Measurements from ENCODE around the gene ADD3. TPM values are rescaled to one million over a fixed set of nuclear protein-coding genes. Genes with fewer than 3 reads are reported as not detected.

The ADD3 gene
- total and polyA plus RNA-seq, 2 of the 13 experiments (the other 11 are each of a cell fraction or from before 2014, with no cell fraction given), result 44.7 to 57.5 TPM

- in situ Hi-C loops (cut with HindIII; ENCODE audit: extremely low pct_ligation_motif_present, low pct_unique_long_range_greater_than_20kb), result no loop called here
- ChIA-PET CTCF (ENCODE audit: low intra/inter-chr PET ratio, low total read pairs) (no interaction called here), POLR2A (no interaction called here)
- no peaks in the 10 kb centered on the region for H3K27me3 ChIP-seq (ENCODE audit: control insufficient read depth in 1 of 2, insufficient read depth in 2 of 2, low read length in 2 of 2)
- H3K4me2 ChIP-seq (ENCODE audit: low read depth, low read length), result no peak overlapping the region
- TF ChIP-seq MIER2 (CRISPR knock-in tag; IDR thresholded peaks at IDR 0.05) (no peak), MAFK (conservative IDR thresholded peaks at IDR 0.05 in 1 of 2, IDR thresholded peaks at IDR 0.05 in 1 of 2; ENCODE audit: low read length in 2 of 2) (peak; percentile 90 to 96), MAFF (IDR thresholded peaks at IDR 0.05; ENCODE audit: low read depth, low read length) (peak; percentile 94)
- H3K9ac ChIP-seq (ENCODE audit: insufficient read depth, low read depth, low read length), result no peak overlapping the region
- WGBS (ENCODE audit: low lambda C conversion rate), result 97% methylated on average over 4 of the region's 4 CpGs
- H3K4me1 ChIP-seq (ENCODE audit: insufficient read depth, low read length), result peaks cover 20% of the 10 kb centered on the region
- intact Hi-C loops (cut with micrococcal nuclease; ENCODE audit: unreplicated experiment), result no loop called here
- no peak overlapping the region for H3K4me3 ChIP-seq (replicated peaks in 1 of 3; ENCODE audit: insufficient read depth in 1 of 3, low read depth in 2 of 3, low read length in 3 of 3)
- H3K9me3 ChIP-seq (ENCODE audit: low read length), result no peaks in the 10 kb centered on the region
- no peaks in the 10 kb centered on the region for H4K20me1 ChIP-seq (ENCODE audit: insufficient read depth, low read length)
- no TSS peak for BruUV-seq (replicated peaks)
- no peaks in the 10 kb centered on the region for H3K36me3 ChIP-seq (replicated peaks in 1 of 2; ENCODE audit: control insufficient read depth in 1 of 2, insufficient read depth in 2 of 2, low read length in 2 of 2)
- no peak overlapping the region for H2AFZ ChIP-seq (ENCODE audit: low read length)
- no peak for ATAC-seq
- H3K27ac ChIP-seq (ENCODE audit: extremely low read length, insufficient read depth, low read length), result no peak overlapping the region
- FAIRE-seq, result no peak
- H3K79me2 ChIP-seq (ENCODE audit: insufficient read depth, low read length), result no peaks in the 10 kb centered on the region
- no peak for DNase-seq (ENCODE audit: low spot score)
Observed at GRCh38 chr10:110088367-110089104, 80.8 kb downstream of the ADD3 start.

GRCh38 chr10:110091830-110092229 is 84.0 kb downstream of the ADD3 start:
- Histone ChIP-seq H2AFZ (ENCODE audit: low read length) (no peak overlapping the region), H3K9ac (ENCODE audit: insufficient read depth, low read depth, low read length) (no peak overlapping the region), H3K27me3 (ENCODE audit: control insufficient read depth in 1 of 2, insufficient read depth in 2 of 2, low read length in 2 of 2) (no peaks in the 10 kb centered on the region), H4K20me1 (ENCODE audit: insufficient read depth, low read length) (no peaks in the 10 kb centered on the region), H3K27ac (ENCODE audit: extremely low read length, insufficient read depth, low read length) (no peak overlapping the region), H3K36me3 (replicated peaks in 1 of 2; ENCODE audit: control insufficient read depth in 1 of 2, insufficient read depth in 2 of 2, low read length in 2 of 2) (no peaks in the 10 kb centered on the region), H3K4me3 (replicated peaks in 1 of 3; ENCODE audit: insufficient read depth in 1 of 3, low read depth in 2 of 3, low read length in 3 of 3) (no peak overlapping the region), H3K4me2 (ENCODE audit: low read depth, low read length) (no peak overlapping the region), H3K79me2 (ENCODE audit: insufficient read depth, low read length) (peaks cover 2% of the 10 kb centered on the region), H3K9me3 (ENCODE audit: low read length) (no peaks in the 10 kb centered on the region), H3K4me1 (ENCODE audit: insufficient read depth, low read length) (no peaks in the 10 kb centered on the region)
- ATAC-seq (no peak), FAIRE-seq (no peak), DNase-seq (ENCODE audit: low spot score) (no peak)
- in situ Hi-C loops (cut with HindIII; ENCODE audit: extremely low pct_ligation_motif_present, low pct_unique_long_range_greater_than_20kb) (no loop called here), intact Hi-C loops (cut with micrococcal nuclease; ENCODE audit: unreplicated experiment) (no loop called here)
- 96% methylated on average over 2 of the region's 2 CpGs for WGBS (ENCODE audit: low lambda C conversion rate)
- no TSS peak for BruUV-seq (replicated peaks)
- ChIA-PET POLR2A (no interaction called here), CTCF (ENCODE audit: low intra/inter-chr PET ratio, low total read pairs) (no interaction called here)
- TF ChIP-seq, protein P1, sequence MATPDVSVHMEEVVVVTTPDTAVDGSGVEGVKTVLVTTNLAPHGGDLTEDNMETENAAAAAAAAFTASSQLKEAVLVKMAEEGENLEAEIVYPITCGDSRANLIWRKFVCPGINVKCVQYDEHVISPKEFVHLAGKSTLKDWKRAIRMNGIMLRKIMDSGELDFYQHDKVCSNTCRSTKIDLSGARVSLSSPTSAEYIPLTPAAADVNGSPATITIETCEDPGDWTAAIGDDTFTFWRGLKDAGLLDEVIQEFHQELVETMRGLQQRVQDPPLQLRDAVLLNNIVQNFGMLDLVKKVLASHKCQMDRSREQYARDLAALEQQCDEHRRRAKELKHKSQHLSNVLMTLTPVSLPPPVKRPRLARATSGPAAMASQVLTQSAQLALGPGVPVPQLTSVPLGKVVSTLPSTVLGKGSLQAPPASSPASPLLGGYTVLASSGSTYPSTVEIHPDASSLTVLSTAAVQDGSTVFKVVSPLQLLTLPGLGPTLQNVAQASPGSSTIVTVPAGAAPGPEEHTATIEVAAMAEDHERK (CRISPR knock-in tag; IDR thresholded peaks at IDR 0.05; ENCODE audit: low read depth), result no peak
- TF ChIP-seq MLX (CRISPR knock-in tag; IDR thresholded peaks at IDR 0.05), result no peak
- no peak for TF ChIP-seq SMARCE1 (IDR thresholded peaks at IDR 0.05; ENCODE audit: borderline replicate concordance)
- TF ChIP-seq ZNF180 (CRISPR knock-in tag; IDR thresholded peaks at IDR 0.05; ENCODE audit: borderline replicate concordance, low read depth), result no peak
- TF ChIP-seq, protein P2, sequence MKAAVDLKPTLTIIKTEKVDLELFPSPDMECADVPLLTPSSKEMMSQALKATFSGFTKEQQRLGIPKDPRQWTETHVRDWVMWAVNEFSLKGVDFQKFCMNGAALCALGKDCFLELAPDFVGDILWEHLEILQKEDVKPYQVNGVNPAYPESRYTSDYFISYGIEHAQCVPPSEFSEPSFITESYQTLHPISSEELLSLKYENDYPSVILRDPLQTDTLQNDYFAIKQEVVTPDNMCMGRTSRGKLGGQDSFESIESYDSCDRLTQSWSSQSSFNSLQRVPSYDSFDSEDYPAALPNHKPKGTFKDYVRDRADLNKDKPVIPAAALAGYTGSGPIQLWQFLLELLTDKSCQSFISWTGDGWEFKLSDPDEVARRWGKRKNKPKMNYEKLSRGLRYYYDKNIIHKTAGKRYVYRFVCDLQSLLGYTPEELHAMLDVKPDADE (CRISPR knock-in tag; IDR thresholded peaks at IDR 0.05), result no peak
- TF ChIP-seq ZNF547 (CRISPR knock-in tag; IDR thresholded peaks at IDR 0.05), result no peak
- no peak for TF ChIP-seq ATF6 (CRISPR knock-in tag; conservative IDR thresholded peaks at IDR 0.05)
- TF ChIP-seq HOXA9 (CRISPR knock-in tag; IDR thresholded peaks at IDR 0.05; ENCODE audit: borderline replicate concordance), result no peak
- no peak for TF ChIP-seq ZSCAN12 (CRISPR knock-in tag; IDR thresholded peaks at IDR 0.05)
- no peak for TF ChIP-seq MAFG (CRISPR knock-in tag; IDR thresholded peaks at IDR 0.05)
- TF ChIP-seq NFKBIZ (CRISPR knock-in tag; IDR thresholded peaks at IDR 0.05), result no peak

All from HepG2 (cell line).